Daoy (cell line): ENCODE results near the gene HOXC12. TPM values are rescaled to one million over a fixed set of nuclear protein-coding genes. Genes with fewer than 3 reads are reported as not detected.

ENCODE experiments used
- DNase-seq: peaks from one replicate; pipeline ENCODE4 v3.0.0-alpha.2; 2015; ENCODE audit warnings: low read depth
- total RNA-seq: library from RNA; depleted of rRNA; stranded (reverse); fragments of >200 nt; shearing (Covaris generic); gene quantifications from 2 replicates; pipeline ENCODE4 v1.2.3, GENCODE V29; 2014

Gene HOXC12
- total RNA-seq, 1 experiment from 2014 or later, result 6.0 TPM

GRCh38 chr12:53940443-53941014 lies 14.2 kb upstream of the HOXC12 start:
- DNase-seq, result no peak

- DNase-seq, result no peak
Observed at GRCh38 chr12:53941187-53941586, 13.5 kb upstream of the HOXC12 start.

GRCh38 chr12:53941750-53942149 lies 13.0 kb upstream of the HOXC12 start:
- no peak for DNase-seq

- DNase-seq, result no peak
Observed at GRCh38 chr12:53942467-53942997, 12.2 kb upstream of the HOXC12 start.

- DNase-seq, result no peak
Observed at GRCh38 chr12:53944209-53944608, 10.5 kb upstream of the HOXC12 start.

- DNase-seq, result no peak
Observed at GRCh38 chr12:53944907-53945847, 9.5 kb upstream of the HOXC12 start.

- DNase-seq, result no peak
Observed at GRCh38 chr12:53947743-53948142, 7.0 kb upstream of the HOXC12 start.

- DNase-seq, result no peak
Observed at GRCh38 chr12:53948650-53949593, 5.8 kb upstream of the HOXC12 start.

GRCh38 chr12:53949631-53950436 lies 4.9 kb upstream of the HOXC12 start:
- DNase-seq, result no peak

GRCh38 chr12:53950437-53950773 lies 4.3 kb upstream of the HOXC12 start:
- DNase-seq, result no peak

GRCh38 chr12:53950789-53951576 lies 3.7 kb upstream of the HOXC12 start:
- no peak for DNase-seq

- DNase-seq, result no peak
Observed at GRCh38 chr12:53951577-53952334, 2.9 kb upstream of the HOXC12 start.

GRCh38 chr12:53952335-53952694 lies 2.4 kb upstream of the HOXC12 start:
- DNase-seq, result no peak

- DNase-seq, result no peak
Observed at GRCh38 chr12:53952871-53953734, 1.6 kb upstream of the HOXC12 start.

GRCh38 chr12:53953831-53954693 lies 641 bp upstream of the HOXC12 start:
- DNase-seq, result no peak

- DNase-seq, result peak; percentile 59
Observed at GRCh38 chr12:53955036-53955775, 503 bp downstream of the HOXC12 start.

GRCh38 chr12:53955776-53956250 lies 1.1 kb downstream of the HOXC12 start:
- DNase-seq, result no peak
